Right lung (tissue), 5 donors: ENCODE data around the gene GARS1. TPM values are rescaled to one million over a fixed set of nuclear protein-coding genes. Genes with fewer than 3 reads are reported as not detected.
"Not testable (repeated sequence)": the region's sequence is repeated elsewhere in the genome, so short reads cannot be mapped to it uniquely, and the experiment has no call there.

Experiments
- DNase-seq, 2 donors: peaks; one replicate each; pipeline ENCODE4 v3.0.0-alpha.2; 2013
- polyA plus RNA-seq, 5 donors: library from polyadenylated mRNA; unstranded; fragments of 120-200 nt; gene quantifications; one replicate each; pipeline versions ENCODE4 v1.2.1 to v1.2.3, GENCODE V29; 2013; ENCODE audit warnings: inconsistent platforms in 1 of 5, low replicate concordance in 1 of 5; ENCODE audit not compliant: insufficient read length in 5 of 5, insufficient read depth in 1 of 5

GARS1 gene
- polyA plus RNA-seq, 5 donors, result 68.0 to 82.9 (median 71.4) TPM

DNA sequence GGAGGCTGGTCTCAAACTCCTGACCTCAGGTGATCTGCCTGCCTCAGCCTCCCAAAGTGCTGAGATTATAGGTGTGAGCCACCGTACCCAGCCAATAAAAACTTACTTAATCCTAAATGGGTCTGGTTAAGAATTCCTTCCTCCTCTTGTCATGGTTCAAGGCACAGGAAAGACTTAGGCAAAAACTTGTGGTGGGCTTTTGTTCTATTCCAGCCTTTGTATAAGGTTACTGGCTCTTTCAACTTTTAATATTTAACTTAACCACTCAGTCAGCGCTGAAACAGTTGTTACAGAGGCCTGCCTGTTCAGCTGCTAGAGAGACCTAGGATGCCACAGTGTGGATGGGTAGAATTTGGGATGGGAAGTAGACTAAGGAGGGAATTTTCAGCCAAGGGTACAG is 28.1 kb upstream of the GARS1 start:
- DNase-seq, result no peak

DNA sequence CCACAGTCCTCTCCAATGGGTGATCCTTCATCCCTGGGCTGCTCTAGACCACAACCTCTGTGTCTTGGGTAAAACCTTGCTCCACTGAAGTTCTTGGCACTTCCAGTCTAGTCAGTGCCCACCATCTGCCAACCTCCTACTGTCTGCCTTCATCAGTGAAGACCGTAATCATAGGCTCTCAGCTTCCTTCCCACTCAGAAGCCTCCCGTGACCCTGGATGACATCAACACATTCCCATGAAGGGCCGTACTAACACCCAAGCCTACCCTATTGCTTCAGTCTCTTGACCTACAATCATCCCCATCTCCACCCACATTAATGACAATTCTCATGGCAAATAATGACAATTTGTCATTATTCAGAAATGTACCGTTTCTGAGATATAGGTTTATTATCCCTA is 27.6 kb upstream of the GARS1 start:
- DNase-seq, result no peak

DNA sequence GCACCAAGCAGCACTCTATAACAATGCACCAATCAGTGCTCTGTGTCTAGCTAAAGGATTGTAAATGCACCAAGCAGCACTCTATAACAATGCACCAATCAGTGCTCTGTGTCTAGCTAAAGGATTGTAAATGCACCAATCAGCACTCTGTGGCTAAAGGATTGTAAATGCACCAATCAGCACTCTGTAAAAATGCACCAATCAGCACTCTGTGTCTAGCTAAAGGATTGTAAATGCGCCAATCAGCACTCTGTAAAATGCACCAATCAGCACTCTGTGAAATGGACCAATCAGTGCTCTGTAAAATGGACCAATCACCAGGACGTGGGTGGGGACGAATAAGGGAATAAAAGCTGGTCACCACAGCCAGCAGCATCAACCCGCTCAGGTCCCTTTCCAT is 24.4 kb upstream of the GARS1 start:
- not testable (repeated sequence) for DNase-seq

DNA sequence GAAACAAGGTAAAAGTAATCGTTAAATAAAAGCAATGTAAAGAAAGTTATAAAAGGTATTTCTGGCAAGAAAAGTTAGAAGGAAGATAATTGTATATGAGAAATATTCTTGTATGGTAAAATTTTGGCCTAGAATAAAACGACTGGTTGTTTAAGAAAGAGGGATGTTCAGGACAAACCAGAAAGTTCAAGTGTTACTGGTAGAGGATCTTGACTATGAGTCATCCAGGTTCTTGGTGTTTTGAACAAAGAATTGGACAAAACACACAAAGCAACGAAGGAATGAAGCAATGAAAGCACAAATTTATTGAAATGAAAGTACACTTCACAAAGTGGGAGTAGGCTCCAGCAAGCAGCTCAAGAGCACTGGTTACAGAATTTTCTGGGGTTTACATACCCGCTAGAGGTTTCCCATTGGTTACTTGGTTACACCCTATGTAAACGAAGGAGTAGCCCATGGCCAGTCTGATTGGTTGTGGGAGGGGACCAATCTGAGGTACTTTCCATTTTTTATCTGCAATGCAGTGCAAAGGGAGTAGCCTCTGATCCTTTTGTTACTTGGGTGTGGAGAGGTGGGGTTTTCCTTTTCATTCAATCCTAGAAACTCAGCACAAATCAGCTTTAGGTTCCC is 22.4 kb upstream of the GARS1 start:
- DNase-seq, result no peak

DNA sequence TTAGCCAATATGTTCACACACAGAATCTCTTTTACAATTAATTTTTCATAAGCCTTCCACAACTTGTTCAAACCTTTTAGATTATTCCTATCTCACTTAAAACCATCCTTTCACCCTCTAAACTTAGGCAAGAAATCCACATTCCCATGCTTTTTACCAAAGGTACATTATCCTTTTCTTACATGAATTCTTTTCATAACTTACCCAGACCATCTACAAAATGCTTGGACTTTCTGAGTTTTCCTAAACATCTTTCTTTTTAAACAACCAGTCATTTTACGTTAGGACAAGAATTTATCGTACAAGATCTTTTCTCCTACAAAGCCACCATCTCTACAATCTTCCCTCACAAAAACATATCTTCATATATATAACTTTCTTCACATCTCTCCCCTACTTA is 18.8 kb upstream of the GARS1 start:
- no peak for DNase-seq

DNA sequence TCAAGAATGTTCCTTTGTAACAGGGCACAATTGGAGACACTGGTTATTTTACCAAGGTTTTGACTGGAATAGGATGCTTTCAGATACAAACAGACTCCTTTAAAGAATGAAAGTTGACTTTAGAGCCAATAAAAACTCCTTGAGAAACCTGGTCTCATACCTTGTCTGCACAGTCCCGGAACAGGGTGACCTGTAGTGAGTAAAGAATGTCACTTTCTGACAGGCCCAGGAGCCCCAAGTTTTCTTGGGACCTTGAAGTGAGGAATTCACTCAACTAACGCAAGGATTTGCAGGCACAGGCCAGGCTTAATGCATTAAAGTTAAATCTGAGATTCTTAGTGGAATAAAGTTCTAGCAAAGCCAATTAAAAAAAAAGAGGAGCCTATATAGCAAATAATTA is 11.5 kb upstream of the GARS1 start:
- DNase-seq, result no peak

DNA sequence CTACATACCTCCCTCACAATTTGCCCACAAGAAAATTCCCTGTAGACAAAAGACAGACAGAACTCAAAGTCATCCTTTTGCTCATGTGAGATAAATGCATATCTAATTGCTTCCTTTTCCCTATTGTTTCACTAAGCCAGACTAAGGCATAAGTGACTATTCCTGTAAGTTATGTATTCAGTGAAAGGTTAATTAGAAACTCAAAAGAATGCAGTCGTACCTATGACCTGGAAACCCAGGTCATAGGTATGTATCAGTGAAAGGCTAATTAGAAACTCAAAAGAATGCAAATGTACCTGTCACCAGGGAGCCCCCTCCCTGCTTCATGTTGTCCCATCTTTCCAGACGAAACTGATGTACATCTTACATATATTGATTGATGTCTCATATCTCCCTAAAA is 10.3 kb upstream of the GARS1 start:
- DNase-seq, result no peak

DNA sequence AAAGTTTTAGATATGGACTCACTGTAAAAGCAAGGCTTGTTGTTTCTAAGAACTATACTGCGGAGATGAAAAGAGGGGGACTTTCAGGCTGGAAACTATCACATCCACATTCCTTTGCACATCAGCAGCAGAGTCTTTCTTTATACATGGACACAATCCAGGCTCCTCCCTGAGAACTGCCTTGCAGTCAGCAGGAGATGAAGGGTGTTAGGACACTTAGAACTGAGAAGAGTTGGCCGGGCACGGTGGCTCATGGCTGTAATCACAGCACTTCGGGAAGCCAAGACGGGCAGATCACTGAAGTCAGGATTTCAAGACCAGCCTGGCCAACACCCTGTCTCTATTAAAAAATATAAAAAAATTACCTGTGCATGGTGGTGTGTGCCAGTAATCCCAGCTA is 9.7 kb upstream of the GARS1 start:
- DNase-seq, result peak; percentile 42 to 51

DNA sequence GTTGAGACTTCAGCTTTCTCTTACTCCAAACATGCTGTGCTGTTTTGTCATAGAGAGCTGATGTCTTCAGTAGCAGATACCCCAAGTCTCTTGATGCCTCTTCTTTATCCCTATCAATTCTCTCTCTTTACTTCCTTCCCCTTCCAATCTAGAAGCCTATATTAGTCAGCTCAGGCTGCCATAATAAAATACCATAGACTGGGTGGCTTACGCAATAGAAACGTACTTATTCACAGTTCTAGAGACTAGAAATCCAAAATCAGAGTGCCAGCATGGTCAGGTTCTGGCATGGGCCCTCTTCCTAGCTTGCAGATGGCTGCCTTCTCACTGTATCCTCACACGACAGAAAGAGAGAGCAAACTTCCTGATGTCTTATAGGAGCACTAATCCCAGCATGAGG is 9.0 kb upstream of the GARS1 start:
- no peak for DNase-seq

DNA sequence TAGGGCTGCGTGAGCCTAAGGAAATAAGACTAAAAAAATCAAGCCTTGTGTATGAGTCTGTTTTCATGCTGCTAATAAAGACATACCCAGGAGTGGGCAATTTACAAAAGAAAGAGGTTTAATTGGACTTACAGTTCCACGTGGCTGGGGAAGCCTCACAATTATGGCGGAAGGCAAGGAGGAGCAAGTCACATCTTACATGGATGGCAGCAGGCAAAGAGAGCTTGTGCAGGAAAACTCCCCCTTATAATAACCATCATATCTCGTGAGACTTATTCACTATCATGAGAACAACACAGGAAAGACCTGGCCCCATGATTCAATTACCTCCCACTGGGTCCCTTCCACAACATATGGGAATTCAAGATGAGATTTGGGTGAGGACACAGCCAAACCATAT is 7.1 kb upstream of the GARS1 start:
- not testable (repeated sequence) for DNase-seq

DNA sequence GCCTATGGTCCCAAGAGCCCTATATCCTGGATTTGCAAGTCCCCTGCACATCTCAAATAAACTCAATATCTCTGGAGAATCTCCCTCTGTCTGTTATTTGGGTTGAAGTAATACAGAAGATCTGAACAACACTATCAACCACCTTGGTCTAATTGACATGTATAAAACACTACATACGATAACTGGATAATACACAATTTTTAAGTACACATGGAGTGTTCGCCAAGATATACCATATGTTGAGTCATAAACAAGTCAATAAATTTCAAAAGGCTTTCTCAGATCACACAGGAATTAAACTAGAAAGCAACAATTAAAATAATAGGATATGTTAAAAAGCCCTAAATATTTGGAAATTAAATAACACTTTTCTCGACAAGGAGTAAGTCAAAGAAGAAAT is 5.6 kb upstream of the GARS1 start:
- DNase-seq, result no peak

DNA sequence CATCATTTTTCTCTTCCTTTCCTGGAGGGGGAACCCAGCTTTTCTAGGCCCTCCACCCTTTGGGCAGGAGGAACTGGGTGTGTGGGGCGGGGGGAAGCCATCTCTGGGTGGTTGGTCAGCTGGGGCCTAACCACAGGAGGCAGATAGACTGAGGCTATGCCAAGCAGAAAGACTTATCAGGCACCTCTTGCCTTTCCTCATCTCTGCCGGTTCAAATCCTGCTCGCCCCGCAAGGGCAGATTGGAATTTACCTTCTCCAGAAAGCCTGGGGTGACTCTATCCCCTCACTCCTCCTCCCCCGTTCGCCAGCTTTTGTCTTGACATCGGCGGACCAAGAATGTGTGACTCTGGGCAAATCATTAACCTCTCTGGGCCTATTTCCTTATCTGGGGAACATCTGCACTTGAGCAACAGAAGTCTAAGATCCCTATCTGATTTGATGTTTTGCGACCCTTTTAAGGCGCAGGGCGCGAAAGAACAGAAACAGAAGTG is 584 bp upstream of the GARS1 start:
- no peak for DNase-seq

DNA sequence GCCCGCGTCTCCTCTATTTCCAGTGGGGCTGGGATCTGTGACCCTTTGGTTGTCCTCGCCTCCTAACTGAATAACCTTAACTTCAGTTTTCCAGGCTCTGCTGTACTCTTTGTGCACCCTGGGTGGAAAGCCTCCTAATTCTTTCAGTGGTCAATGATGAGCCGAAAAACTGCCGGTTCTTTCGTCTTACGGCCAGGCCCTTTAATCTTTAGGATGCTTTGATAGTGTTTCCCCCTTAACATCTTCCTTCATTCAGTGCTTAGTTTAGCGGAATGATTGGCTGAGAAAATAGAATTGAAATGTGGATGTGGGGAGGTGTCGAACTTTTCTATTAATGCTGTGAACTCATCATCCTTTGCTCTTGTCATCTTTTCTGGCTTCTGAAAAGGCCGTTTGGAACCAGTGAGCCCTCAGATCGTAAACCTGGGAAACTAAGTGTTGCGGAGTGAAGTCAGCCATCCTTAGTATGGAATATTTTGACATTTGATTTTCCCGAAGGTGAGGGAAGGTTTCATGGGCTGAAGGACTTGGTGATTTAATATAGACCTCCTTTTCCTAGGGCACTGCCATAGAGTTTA is 847 bp downstream of the GARS1 start:
- no peak for DNase-seq

DNA sequence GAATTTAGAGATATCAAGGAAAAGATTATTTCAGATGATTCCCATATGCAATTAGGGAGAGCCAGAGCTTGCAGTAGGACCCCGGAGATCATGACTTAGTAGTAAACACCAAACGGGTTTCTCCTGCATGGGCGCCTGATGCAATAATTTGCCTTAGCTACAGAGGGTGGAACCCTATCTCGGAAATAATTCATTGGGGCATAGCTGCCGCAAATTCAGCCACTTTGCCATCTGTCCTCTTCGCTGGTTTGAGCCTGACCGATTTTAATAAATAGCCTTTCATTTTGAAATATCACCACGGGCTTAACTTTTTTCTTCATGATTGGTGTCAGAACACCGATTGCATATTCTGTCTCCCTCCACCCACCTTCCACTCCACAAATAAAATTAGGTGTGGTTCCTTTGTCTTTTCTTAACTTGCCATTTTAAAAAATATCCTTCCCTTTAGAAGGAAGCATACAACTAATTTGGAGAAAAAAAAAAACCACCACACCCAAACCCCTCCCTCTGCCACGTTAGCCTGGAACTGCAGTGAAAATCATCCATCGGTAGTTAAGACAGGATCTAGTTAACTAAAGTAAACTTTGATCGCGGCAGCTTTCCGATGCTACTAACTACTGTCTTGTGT is 1.4 kb downstream of the GARS1 start:
- no peak for DNase-seq

DNA sequence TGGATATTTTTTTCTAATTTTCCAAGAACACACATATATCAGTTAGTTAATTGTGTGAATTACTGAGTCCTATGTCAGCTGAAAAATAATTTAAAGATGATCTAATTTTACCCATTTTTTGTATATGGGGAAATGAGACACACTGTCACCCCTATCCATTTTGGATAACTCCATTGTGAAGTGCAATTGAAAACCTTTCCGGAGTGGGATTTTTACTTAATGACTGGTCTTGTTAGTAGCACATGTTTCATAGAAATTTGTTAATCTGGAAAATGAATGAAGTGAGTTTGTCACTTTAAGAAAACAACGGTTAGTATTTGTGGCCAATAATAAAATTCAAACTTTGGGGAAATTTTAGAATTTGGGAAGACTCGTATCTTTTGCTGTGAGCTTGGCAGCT is 2.0 kb downstream of the GARS1 start:
- DNase-seq, result no peak

DNA sequence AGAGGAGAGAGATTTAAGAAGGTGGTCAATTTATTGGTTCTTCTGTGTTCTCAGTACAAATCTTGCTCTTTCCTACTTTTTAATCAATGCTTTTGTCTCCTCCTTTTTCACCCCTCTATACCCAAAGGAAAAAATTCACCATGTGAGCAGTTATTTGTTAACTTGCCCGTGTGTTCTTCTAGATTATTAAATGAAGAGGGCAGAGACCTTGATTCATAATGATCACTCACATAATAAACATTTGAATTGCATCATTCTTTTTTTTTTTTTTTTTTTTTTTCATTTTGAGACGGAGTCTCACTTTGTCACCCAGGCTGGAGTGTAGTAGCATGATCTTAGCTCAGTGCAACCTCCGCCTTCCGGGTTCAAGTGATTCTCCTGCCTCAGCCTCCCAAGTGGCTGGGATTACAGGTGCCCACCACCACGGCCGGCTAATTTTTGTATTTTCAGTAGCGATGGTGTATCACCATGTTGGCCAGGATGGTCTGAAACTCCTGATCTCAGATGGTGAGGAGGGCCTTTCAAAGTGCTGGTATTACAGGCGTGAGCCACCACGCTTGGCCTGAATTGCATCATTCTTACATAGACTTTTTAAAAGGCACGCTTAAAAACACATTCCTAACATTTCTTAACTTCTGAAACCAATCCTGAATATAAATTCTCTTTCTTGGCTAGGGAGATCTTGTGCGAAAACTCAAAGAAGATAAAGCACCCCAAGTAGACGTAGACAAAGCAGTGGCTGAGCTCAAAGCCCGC is 3.6 kb downstream of the GARS1 start:
- DNase-seq, result no peak

DNA sequence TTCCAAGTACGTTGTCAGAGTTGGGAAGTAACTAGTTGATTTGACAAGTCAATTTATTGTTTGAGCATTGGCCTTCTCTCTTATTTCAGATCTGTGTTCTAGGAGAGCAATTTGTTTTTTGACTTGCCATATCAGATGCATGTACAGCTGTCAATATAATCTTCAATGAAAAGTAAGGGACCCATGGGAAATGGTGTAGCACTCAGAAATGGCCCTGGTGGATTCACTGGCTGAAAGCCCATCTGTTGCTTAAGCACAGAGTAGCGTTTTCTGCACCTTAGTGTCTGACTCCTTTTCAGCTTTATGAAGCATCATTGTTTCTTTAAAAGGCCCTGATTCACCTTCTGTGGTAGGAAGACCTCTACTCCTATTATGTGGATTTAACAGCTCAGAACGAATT is 10.2 kb downstream of the GARS1 start:
- no peak for DNase-seq

DNA sequence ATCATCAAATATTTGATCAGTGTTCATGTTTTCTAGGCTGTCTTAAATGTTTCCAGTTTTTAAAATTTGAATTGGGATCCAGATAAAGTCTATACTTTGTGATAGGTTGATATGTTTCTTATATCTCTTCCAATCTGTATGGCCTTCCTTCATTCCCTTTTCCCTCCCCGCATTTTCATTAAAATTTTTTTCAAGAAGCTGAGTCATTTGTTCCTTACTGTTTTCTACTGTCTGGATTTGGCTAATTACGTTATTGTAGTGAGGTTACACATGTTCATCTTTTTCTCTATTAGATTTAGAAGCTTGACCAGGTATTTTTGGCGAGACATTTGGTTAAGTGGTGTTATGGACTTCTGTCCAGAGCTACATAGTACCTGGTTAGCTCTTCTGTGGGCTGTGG is 11.2 kb downstream of the GARS1 start:
- DNase-seq, result no peak

DNA sequence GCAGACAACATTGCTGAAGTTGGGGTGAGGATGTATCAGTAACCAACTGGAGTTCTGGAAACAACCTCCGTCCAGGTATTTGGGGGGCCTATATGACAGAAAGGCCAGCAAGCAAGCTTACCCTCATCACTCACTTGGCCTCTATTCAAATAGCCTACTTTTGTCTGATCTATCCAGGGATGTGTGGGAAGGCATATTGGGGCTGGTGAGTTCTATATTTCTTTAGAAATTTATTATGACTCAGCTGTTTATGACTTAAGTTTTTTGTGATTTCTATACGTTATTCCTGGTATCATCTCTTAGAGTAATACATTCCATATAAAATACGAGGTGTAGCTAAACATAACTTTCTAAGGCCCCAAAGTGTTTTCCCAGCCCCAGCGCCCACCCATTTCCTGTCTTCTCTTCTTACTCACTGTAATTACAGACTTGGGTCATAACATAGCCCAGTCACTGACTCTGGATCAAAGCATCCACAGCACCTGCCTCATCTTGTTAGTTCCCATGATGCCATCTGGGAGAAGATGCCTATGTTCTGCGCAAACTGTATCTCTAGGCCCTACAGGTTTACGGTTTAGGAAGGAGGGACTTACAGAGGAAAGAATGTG is 18.1 kb downstream of the GARS1 start:
- DNase-seq, result no peak

DNA sequence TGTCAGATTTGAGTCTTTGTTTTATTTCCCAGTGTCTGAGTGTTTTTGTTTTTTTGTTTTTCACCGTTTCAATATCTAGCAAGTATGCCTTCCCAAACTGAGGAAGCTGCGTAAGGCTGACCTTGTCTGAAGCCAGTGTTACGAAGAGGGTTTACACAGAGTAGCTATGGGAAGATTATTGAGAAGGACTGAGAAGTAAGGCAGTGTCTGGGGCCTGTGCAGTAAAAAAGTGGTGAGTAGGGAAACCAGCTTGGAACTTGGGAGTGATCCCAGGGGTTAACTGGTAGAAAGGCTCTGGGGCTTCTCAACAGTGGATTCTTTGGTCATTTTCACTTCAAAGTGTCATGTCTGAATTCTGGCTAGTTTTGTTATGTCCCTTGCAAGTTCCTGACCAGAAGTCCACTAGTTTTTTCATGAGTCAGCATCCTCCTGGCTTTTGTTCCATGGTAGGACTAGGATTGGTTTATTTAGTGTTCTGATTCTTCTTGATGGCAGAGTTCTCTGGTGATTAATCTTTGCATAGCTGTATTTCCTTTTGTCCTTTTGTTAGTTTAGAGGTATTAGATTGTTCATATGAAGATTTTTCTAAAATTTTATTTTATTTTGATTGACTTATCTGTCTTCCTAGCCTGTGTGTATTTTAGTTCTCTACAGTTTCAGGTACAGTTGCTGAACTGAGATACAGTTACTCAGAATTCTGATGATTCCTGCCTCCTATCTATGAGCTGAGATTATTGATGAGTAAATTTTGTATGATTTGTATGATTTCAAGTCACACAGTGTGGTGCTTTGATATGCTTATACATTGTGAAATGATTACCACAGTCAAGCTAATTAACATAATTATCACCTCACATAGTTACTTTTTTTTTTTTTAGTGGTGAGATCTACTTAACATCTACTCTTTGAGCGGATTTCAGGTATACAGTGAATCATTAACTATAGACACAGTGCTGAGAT is 19.0 kb downstream of the GARS1 start:
- no peak for DNase-seq

DNA sequence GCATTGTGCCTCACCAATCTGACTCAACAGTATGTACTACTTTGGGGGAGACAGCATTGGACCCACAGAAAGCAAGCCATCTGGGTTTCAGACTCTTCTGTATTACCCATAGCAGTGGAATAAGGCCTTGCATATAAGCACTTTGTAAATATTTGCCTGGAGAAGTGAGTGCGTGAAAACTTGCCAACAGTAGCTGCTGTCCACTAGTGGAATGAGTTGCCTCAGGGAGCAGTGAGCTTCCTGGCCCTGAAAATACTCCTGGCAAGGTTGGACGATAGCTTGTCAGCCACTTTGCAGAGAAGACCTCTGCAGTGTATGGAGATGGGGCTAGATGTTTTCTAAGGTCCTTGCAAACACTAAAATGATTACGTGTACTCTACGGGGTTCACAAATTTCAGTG is 21.6 kb downstream of the GARS1 start:
- DNase-seq, result no peak
